ENCODE results near the gene ZMYM5. TPM values are rescaled to one million over a fixed set of nuclear protein-coding genes. Genes with fewer than 3 reads are reported as not detected.
"Not testable (repeated sequence)": the region's sequence is repeated elsewhere in the genome, so short reads cannot be mapped to it uniquely, and the experiment has no call there.

ZMYM5 gene
- total RNA-seq, 4 donors from 2014 or later, result 9.6 to 16.0 (median 13.7) TPM

GRCh38 chr13:19782727-19783682, 80.4 kb downstream of the ZMYM5 start, which contains the start of gene PSPC1:
TSS of gene PSPC1 (minus strand) at chr13:19782945. CDS start at chr13:19782757, 188 bp downstream.
- 16 to 24% methylated on average over 18 to 33 of the region's 50 CpGs for WGBS, 2 donors (ENCODE audit: low coverage in 1 of 2)
- peak; percentile 97 for ATAC-seq

GRCh38 chr13:19782049-19782726, 81.3 kb downstream of the ZMYM5 start:
- 0% methylated on average over 4 of the region's 77 CpGs for WGBS, 2 donors (ENCODE audit: low coverage in 1 of 2)
- H3K4me1 ChIP-seq, result peaks cover 0 to 12% (median 0%) of the 10 kb centered on the region in 3 donors
- peak; percentile 69 for ATAC-seq
- H3K27ac ChIP-seq, result peak overlapping the region; percentile 84 to 98 (median 94)
- no peaks in the 10 kb centered on the region for H3K9me3 ChIP-seq
- peaks cover 0 to 5% of the 10 kb centered on the region in 2 donors for H3K36me3 ChIP-seq
- H3K4me3 ChIP-seq, result peak overlapping the region; percentile 79 to 96
- H3K27me3 ChIP-seq, result no peaks in the 10 kb centered on the region
- TF ChIP-seq CTCF (IDR thresholded peaks at IDR 0.05) (no peak), POLR2A (IDR thresholded peaks at IDR 0.05) (no peak)

More at GRCh38 chr13:19782727-19783682, 80.4 kb downstream of the ZMYM5 start, which contains the start of gene PSPC1:
- not testable (repeated sequence) for H3K9me3 ChIP-seq, H3K36me3 ChIP-seq, H3K27me3 ChIP-seq
- peak within 1 kb of the TSS; percentile 79 to 96 for H3K4me3 ChIP-seq
- peak; percentile 91 for TF ChIP-seq POLR2AphosphoS5 (IDR thresholded peaks at IDR 0.05)
- peak; percentile 79 to 84 for TF ChIP-seq POLR2A (IDR thresholded peaks at IDR 0.05)
- H3K27ac ChIP-seq, result peak within 1 kb of the TSS; percentile 84 to 98 (median 94)
- peaks cover 0 to 12% (median 0%) of the 10 kb centered on the region in 3 donors for H3K4me1 ChIP-seq

DNA sequence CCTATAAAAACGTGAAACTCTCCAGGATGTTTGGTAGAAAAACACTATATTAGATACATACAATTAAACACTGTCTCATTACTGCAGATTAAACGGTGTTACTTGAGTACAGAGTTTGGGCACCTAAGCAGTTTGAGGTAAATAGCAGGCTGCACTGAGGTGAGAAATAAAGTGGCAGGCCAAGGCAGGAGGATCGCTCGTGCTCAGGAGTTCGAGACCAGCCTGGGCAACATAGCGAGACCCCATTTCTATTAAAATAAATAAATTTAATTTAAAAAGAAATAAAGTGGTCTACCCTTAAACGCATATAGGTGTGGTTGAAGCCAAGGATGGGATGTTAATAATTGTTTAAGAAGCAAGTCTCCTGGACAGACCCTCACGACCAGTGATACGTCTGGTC, 81.9 kb downstream of the ZMYM5 start:
- H3K27me3 ChIP-seq, result no peaks in the 10 kb centered on the region
- no peak for TF ChIP-seq POLR2AphosphoS5 (IDR thresholded peaks at IDR 0.05)
- no peak for TF ChIP-seq EP300 (IDR thresholded peaks at IDR 0.05)
- no peak for TF ChIP-seq POLR2A (IDR thresholded peaks at IDR 0.05)
- no peak for TF ChIP-seq CTCF (IDR thresholded peaks at IDR 0.05)
- peak overlapping the region in 3 of 4 donors; percentile 94 to 98 (median 94) for H3K27ac ChIP-seq
- peaks cover 0 to 5% of the 10 kb centered on the region in 2 donors for H3K36me3 ChIP-seq
- peaks cover 0 to 12% (median 0%) of the 10 kb centered on the region in 3 donors for H3K4me1 ChIP-seq
- no peak for ATAC-seq
- 7 to 8% methylated on average over 9 of the region's 9 CpGs for WGBS, 2 donors (ENCODE audit: low coverage in 1 of 2)
- H3K4me3 ChIP-seq, result peak overlapping the region; percentile 79 to 96
- no peaks in the 10 kb centered on the region for H3K9me3 ChIP-seq

GRCh38 chr13:19780753-19781418, 82.6 kb downstream of the ZMYM5 start:
- peak overlapping the region; percentile 79 to 96 for H3K4me3 ChIP-seq
- ATAC-seq, H3K36me3 ChIP-seq, H3K27ac ChIP-seq, H3K9me3 ChIP-seq, H3K27me3 ChIP-seq: not testable (repeated sequence)
- peaks cover 0 to 12% (median 0%) of the 10 kb centered on the region in 3 donors for H3K4me1 ChIP-seq
- WGBS, 2 donors (ENCODE audit: low coverage in 1 of 2), result 81 to 92% methylated on average over 14 to 19 of the region's 22 CpGs

Other genes with a start within 250 kb of the ZMYM5 start
- 10 to 100 TPM; 36.1 to 49.8 (median 42.3) TPM for gene MPHOSPH8, start 230.0 kb downstream of the ZMYM5 start, total RNA-seq
- 10 to 100 TPM; 42.0 to 82.5 (median 58.8) TPM for gene PSPC1, start 80.7 kb downstream of the ZMYM5 start, total RNA-seq
- gene ZMYM2, start 95.1 kb upstream of the ZMYM5 start, total RNA-seq, result 10 to 100 TPM; 40.6 to 92.8 (median 50.7) TPM